Psoas muscle (tissue), 8 donors: ENCODE results near the gene IVD. TPM values are rescaled to one million over a fixed set of nuclear protein-coding genes. Genes with fewer than 3 reads are reported as not detected.

Experiments
- ATAC-seq, 4 donors: fragments of 200-7000 bp; cut with Tn5 transposase; one replicate each; pipeline ENCODE4 v1.9.1; 2020; ENCODE audit warnings: moderate library complexity in 3 of 4, mild to moderate bottlenecking in 2 of 4
- DNase-seq, 2 donors: peaks; one replicate each; pipeline ENCODE4 v3.0.0-alpha.2; 2020
- H3K27ac ChIP-seq: fragments of 200-600 bp; one replicate; pipeline ENCODE4 v1.8.0; 2022
- H3K27me3 ChIP-seq, 3 donors: fragments of 200-600 bp in 1 of 3; one replicate each; pipeline versions ENCODE4 v1.6.1 to v1.8.0; 2013 to 2022; ENCODE audit warnings: low read length in 2 of 3, mild to moderate bottlenecking in 2 of 3, moderate library complexity in 1 of 3; ENCODE audit not compliant: insufficient read depth in 3 of 3
- H3K36me3 ChIP-seq, 2 donors: fragments of 200-600 bp in 1 of 2; one replicate each; pipeline versions ENCODE4 v1.6.1 to v1.8.0; 2013 to 2022; ENCODE audit warnings: low read depth in 1 of 2, mild to moderate bottlenecking in 1 of 2, moderate library complexity in 1 of 2; ENCODE audit not compliant: insufficient read depth in 1 of 2
- H3K4me1 ChIP-seq: fragments of 200-600 bp; one replicate; pipeline ENCODE4 v1.8.0; 2022
- H3K4me3 ChIP-seq: fragments of 200-600 bp; one replicate; pipeline ENCODE4 v1.8.0; 2022; ENCODE audit warnings: mild to moderate bottlenecking
- H3K9me3 ChIP-seq: fragments of 200-600 bp; one replicate; pipeline ENCODE4 v1.8.0; 2022
- CTCF ChIP-seq: fragments of 200-600 bp; IDR thresholded peaks from one replicate; pipeline ENCODE4 v1.8.0; 2022; ENCODE audit warnings: antibody characterized with exemption
- WGBS, 3 donors: extraction: QIAGEN DNeasy Blood & Tissue Kit; methylation state at CpG; one replicate each; pipeline versions ENCODE4 v1.1.6 to v1.1.7; 2013; 5-methylcytosine and 5-hydroxymethylcytosine counted together
- intact Hi-C, 2 donors: fragments of 100-400 bp; cut with DNase I; formaldehyde crosslinking; loops; one replicate each; pipeline versions ENCODE4 v1.11.0 to v1.14.2; 2022
- polyA plus RNA-seq, 3 donors: library from polyadenylated mRNA; stranded (reverse); fragments of 200-250 nt; gene quantifications; one replicate each; pipeline ENCODE4 v1.2.3, GENCODE V29; 2013
- total RNA-seq, 4 donors: library from RNA; stranded (reverse); fragmentation: NEBNext Ultra II Directional in 2 of 4; extraction: Animal tissue kit (Norgen Biotek cat#: 25700) in 2 of 4; gene quantifications; one replicate each; pipeline versions ENCODE4 v1.2.1 to v1.2.4, GENCODE V29; 2021 to 2023
- donor health status: healthy with polysubstance abuse.
- donor health status: DM: no; HTN: no; CAD: no; lungs with moderate emphysema.
- donor health status: Bipolar disorder and iron deficiency.
- donor health status: healthy.
- donor health status: DM: yes; HTN: yes; CAD: no.
- donor health status: DM: no; HTN: no; CAD: no.
- donor health status: DM: no; HTN: no; CAD: no.
- donor health status: DM: yes; HTN: yes; CAD: no.

The IVD gene
- total and polyA plus RNA-seq, 7 donors, result 27.1 to 102 (median 46.5) TPM

- ATAC-seq (no peak), DNase-seq (no peak)
- intact Hi-C loops, result no loop called here
- Histone ChIP-seq H3K9me3 (no peaks in the 10 kb centered on the region), H3K4me3 (no peak overlapping the region), H3K4me1 (peaks cover 9% of the 10 kb centered on the region), H3K27ac (no peak overlapping the region), H3K27me3 (no peaks in the 10 kb centered on the region), H3K36me3 (no peaks in the 10 kb centered on the region)
- 89 to 93% (median 93%) methylated on average over 9 of the region's 9 CpGs for WGBS, 3 donors
- TF ChIP-seq CTCF, result no peak
Observed at GRCh38 chr15:40427188-40427587, 21.6 kb downstream of the IVD start.

DNA sequence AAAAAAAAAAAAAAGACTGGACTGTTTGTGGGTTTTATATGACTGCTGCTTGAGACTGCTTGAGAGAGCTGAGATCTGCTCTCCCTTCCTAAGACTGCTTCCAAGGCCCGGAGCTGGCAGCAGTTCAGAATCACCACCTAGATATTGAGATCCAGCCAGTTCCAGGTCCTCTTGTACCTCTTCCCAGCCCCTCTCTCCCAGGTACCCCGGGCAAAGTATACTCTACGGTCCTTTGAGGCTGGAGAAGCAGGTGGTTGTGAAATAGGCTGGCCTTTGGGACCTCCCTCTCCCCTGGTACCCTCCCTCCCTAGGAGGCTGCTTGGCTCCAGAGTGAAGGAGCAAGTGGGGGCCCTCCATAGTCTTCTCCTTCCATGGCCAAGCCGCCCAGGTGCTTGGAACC lies 22.6 kb downstream of the IVD start:
- DNase-seq (no peak), ATAC-seq (no peak)
- H3K4me3 ChIP-seq, result no peak overlapping the region
- no peaks in the 10 kb centered on the region for H3K9me3 ChIP-seq
- intact Hi-C loops, result no loop called here
- no peaks in the 10 kb centered on the region for H3K36me3 ChIP-seq
- no peak for TF ChIP-seq CTCF
- no peaks in the 10 kb centered on the region for H3K27me3 ChIP-seq
- H3K4me1 ChIP-seq, result peaks cover 9% of the 10 kb centered on the region
- H3K27ac ChIP-seq, result no peak overlapping the region
- 90 to 92% (median 90%) methylated on average over 4 of the region's 4 CpGs for WGBS, 3 donors

- Histone ChIP-seq H3K9me3 (no peaks in the 10 kb centered on the region), H3K27ac (no peak overlapping the region), H3K4me3 (no peak overlapping the region), H3K36me3 (no peaks in the 10 kb centered on the region), H3K4me1 (peaks cover 9% of the 10 kb centered on the region), H3K27me3 (no peaks in the 10 kb centered on the region)
- intact Hi-C loops, result no loop called here
- ATAC-seq, result no peak
- peak in 1 of 2 donors; percentile 39 for DNase-seq
- TF ChIP-seq CTCF, result no peak
- 80 to 90% (median 88%) methylated on average over 10 of the region's 10 CpGs for WGBS, 3 donors
Observed at GRCh38 chr15:40429068-40429710, 23.6 kb downstream of the IVD start.

- Histone ChIP-seq H3K27ac (no peak overlapping the region), H3K27me3 (peaks cover 0 to 1% (median 0%) of the 10 kb centered on the region in 3 donors), H3K9me3 (no peaks in the 10 kb centered on the region), H3K4me3 (no peak overlapping the region), H3K36me3 (no peaks in the 10 kb centered on the region), H3K4me1 (no peaks in the 10 kb centered on the region)
- WGBS, 3 donors, result 58 to 69% (median 59%) methylated on average over 10 of the region's 10 CpGs
- intact Hi-C loops, result loop anchor here in 1 of 2 donors (10.0 kb wide), 1 partner anchor 386 kb away; no protein-coding TSS in a partner anchor
- DNase-seq, result peak; percentile 29 to 35
- peak in 2 of 4 donors; percentile 10 to 21 for ATAC-seq
- TF ChIP-seq CTCF, result no peak
Observed at GRCh38 chr15:40430271-40430805, 24.7 kb downstream of the IVD start.
